PC-3 (cell line): ENCODE results near the gene CHM.

Experiments
- CTCF ChIP-seq: fragments of 300-600 bp; sonication (generic); conservative IDR thresholded peaks from 2 replicates; pipeline ENCODE4 v1.5.1; 2017; ENCODE audit warnings: antibody characterized with exemption, low read depth, mild to moderate bottlenecking, low read length
- EZH2 ChIP-seq: fragments of 300-600 bp; sonication (generic); IDR thresholded peaks from one replicate; pipeline ENCODE4 v1.6.1; 2017; ENCODE audit warnings: antibody characterized with exemption, mild to moderate bottlenecking, low read length; ENCODE audit not compliant: unreplicated experiment
- EZH2phosphoT487 ChIP-seq: fragments of 300-600 bp; sonication (generic); IDR thresholded peaks from 2 replicates; pipeline ENCODE4 v1.6.1; 2018; ENCODE audit warnings: mild to moderate bottlenecking, antibody characterized with exemption, low read length, borderline replicate concordance

- no peak for TF ChIP-seq CTCF
- no peak for TF ChIP-seq EZH2
- no peak for TF ChIP-seq EZH2phosphoT487
These were observed at the start of gene CHM for GRCh38 chrX:86047174-86047935.
